ENCODE measurements around the gene DPP9. TPM values are rescaled to one million over a fixed set of nuclear protein-coding genes. Genes with fewer than 3 reads are reported as not detected.

Gene DPP9
- total and polyA plus RNA-seq, 8 donors = 18.7 to 178 (median 48.7) TPM

- intact Hi-C loops (cut with DNase I; ENCODE audit: low total_unique reads) = no loop called here
- TF ChIP-seq CTCF (IDR thresholded peaks at IDR 0.05) (no peak), POLR2AphosphoS5 (IDR thresholded peaks at IDR 0.05) (peak; percentile 73 to 95 (median 81))
- Histone ChIP-seq H3K27ac (peak overlapping the region; percentile 85 to 89 (median 86)), H3K9me3 (no peaks in the 10 kb centered on the region), H3K4me3 (peak overlapping the region in 1 of 4 donors; percentile 15), H3K36me3 (peaks cover 36 to 97% (median 87%) of the 10 kb centered on the region in 4 donors), H3K4me1 (peaks cover 55 to 88% (median 73%) of the 10 kb centered on the region in 4 donors), H3K27me3 (no peaks in the 10 kb centered on the region)
- DNase-seq = peak; percentile 90 to 96
- WGBS, 5 donors = 21 to 44% (median 30%) methylated on average over 12 to 32 of the region's 32 CpGs
These were observed 10.2 kb downstream of the DPP9 start for GRCh38 chr19:4713384-4713951.

GRCh38 chr19:4712771-4713170 is 10.9 kb downstream of the DPP9 start:
- intact Hi-C loops (cut with DNase I; ENCODE audit: low total_unique reads) = no loop called here
- Histone ChIP-seq H3K36me3 (peaks cover 29 to 90% (median 80%) of the 10 kb centered on the region in 4 donors), H3K27me3 (no peaks in the 10 kb centered on the region), H3K4me3 (peak overlapping the region in 1 of 4 donors; percentile 15), H3K4me1 (peaks cover 58 to 88% (median 74%) of the 10 kb centered on the region in 4 donors), H3K27ac (peak overlapping the region; percentile 85 to 89 (median 86)), H3K9me3 (no peaks in the 10 kb centered on the region)
- WGBS, 5 donors = 81 to 89% (median 83%) methylated on average over 6 to 14 of the region's 14 CpGs
- DNase-seq = no peak
- TF ChIP-seq CTCF (IDR thresholded peaks at IDR 0.05) (no peak), POLR2A (IDR thresholded peaks at IDR 0.05) (no peak), EP300 (IDR thresholded peaks at IDR 0.05) (no peak), POLR2AphosphoS5 (IDR thresholded peaks at IDR 0.05) (no peak)

- peaks cover 67 to 87% (median 73%) of the 10 kb centered on the region in 4 donors for H3K4me1 ChIP-seq
- peaks cover 26 to 83% (median 69%) of the 10 kb centered on the region in 4 donors for H3K36me3 ChIP-seq
- no peak for DNase-seq
- no peaks in the 10 kb centered on the region for H3K27me3 ChIP-seq
- H3K27ac ChIP-seq = peak overlapping the region in 3 of 5 donors; percentile 60 to 85 (median 78)
- no peaks in the 10 kb centered on the region for H3K9me3 ChIP-seq
- TF ChIP-seq POLR2AphosphoS5 (IDR thresholded peaks at IDR 0.05) = no peak
- no peak for TF ChIP-seq CTCF (IDR thresholded peaks at IDR 0.05)
- no peak for TF ChIP-seq POLR2A (IDR thresholded peaks at IDR 0.05)
- no peak for TF ChIP-seq EP300 (IDR thresholded peaks at IDR 0.05)
- H3K4me3 ChIP-seq = no peak overlapping the region
- 84 to 95% (median 86%) methylated on average over 5 to 8 of the region's 8 CpGs for WGBS, 5 donors
- intact Hi-C loops (cut with DNase I; ENCODE audit: low total_unique reads) = no loop called here
These were observed 12.4 kb downstream of the DPP9 start for GRCh38 chr19:4711211-4711610.

- Histone ChIP-seq H3K4me3 (no peak overlapping the region), H3K4me1 (peaks cover 65 to 87% (median 75%) of the 10 kb centered on the region in 4 donors), H3K27me3 (no peaks in the 10 kb centered on the region), H3K36me3 (peaks cover 26 to 82% (median 67%) of the 10 kb centered on the region in 4 donors), H3K9me3 (no peaks in the 10 kb centered on the region), H3K27ac (peak overlapping the region; percentile 57 to 85 (median 73))
- 81 to 93% (median 90%) methylated on average over 10 to 16 of the region's 16 CpGs for WGBS, 5 donors
- DNase-seq = no peak
- TF ChIP-seq POLR2A (IDR thresholded peaks at IDR 0.05) (no peak), CTCF (IDR thresholded peaks at IDR 0.05) (no peak)
- intact Hi-C loops (cut with DNase I; ENCODE audit: low total_unique reads) = no loop called here
These were observed 13.4 kb downstream of the DPP9 start for GRCh38 chr19:4710281-4710600.
